ENCODE data around the gene SELENON. TPM values are rescaled to one million over a fixed set of nuclear protein-coding genes. Genes with fewer than 3 reads are reported as not detected.

Gene SELENON
- total and polyA plus RNA-seq, 2 of the 8 experiments (the other 6 are each of a cell fraction or from before 2014, with no cell fraction given) = 43.0 to 77.6 TPM

GRCh38 chr1:25755475-25756125 is 44.4 kb upstream of the SELENON start:
- WGBS, 2 experiments (ENCODE audit: extremely low coverage in 1 of 2, insufficient coverage in 1 of 2, insufficient read length in 1 of 2, insufficient replicate concordance in 2 of 2, low coverage in 1 of 2, low lambda C conversion rate in 2 of 2, missing lambda C conversion rate in 1 of 2) = 90% methylated on average over 7 of the region's 7 CpGs; no CpG with 5 or more reads in 1 of the 2 experiments
- ChIA-PET CTCF (ENCODE audit: partially characterized antibody) (interaction anchor here (0.7 to 3.1 kb wide), 7 partner anchors 10 to 132 kb away, joined by 3 to 9 read pairs (median 4); no protein-coding TSS in a partner anchor), POLR2A (ENCODE audit: partially characterized antibody) (interaction anchor here (2.0 kb wide), 1 partner anchor 8 kb away, joined by 8 read pairs; no protein-coding TSS in a partner anchor)
- Histone ChIP-seq H2BK15ac (ENCODE audit: low read length) (no peak overlapping the region), H3K36me3 (ENCODE audit: control insufficient read depth in 2 of 4, insufficient read depth in 4 of 4, low read length in 3 of 4) (no peaks in the 10 kb centered on the region; a peak in 1 of 8 replicates), H3K9ac (replicated peaks in 1 of 4; ENCODE audit: extremely low read depth in 1 of 4, low read depth in 3 of 4, low read length in 3 of 4) (no peak overlapping the region), H3K4me2 (ENCODE audit: insufficient read depth in 1 of 2, low read depth in 2 of 2, low read length in 2 of 2) (no peak overlapping the region), H3K9me3 (ENCODE audit: insufficient read depth in 2 of 2, low read depth in 1 of 2, low read length in 1 of 2) (no peaks in the 10 kb centered on the region), H3K23me2 (ENCODE audit: low read depth, low read length) (no peaks in the 10 kb centered on the region; the same call in 1 of the 2 replicates), H3K27me3 (replicated peaks in 1 of 4; ENCODE audit: control insufficient read depth in 3 of 4, extremely low read depth in 1 of 4, insufficient read depth in 3 of 4, low read length in 3 of 4) (no peaks in the 10 kb centered on the region), H3K56ac (replicated peaks; ENCODE audit: insufficient read length, low read depth, low read length) (no peak overlapping the region), H2BK12ac (ENCODE audit: low read depth, low read length) (no peak overlapping the region), H3K14ac (ENCODE audit: insufficient read length) (no peak overlapping the region), H3K18ac (ENCODE audit: extremely low read depth, low read length) (no peak overlapping the region), H4K91ac (replicated peaks; ENCODE audit: insufficient read length, low read length) (peak overlapping the region; percentile 20), H2BK5ac (ENCODE audit: low read depth, low read length) (no peak overlapping the region), H4K5ac (ENCODE audit: insufficient read length, low read depth, low read length) (no peak overlapping the region), H4K20me1 (replicated peaks in 1 of 2; ENCODE audit: control insufficient read depth in 1 of 2, insufficient read depth in 2 of 2, low read length in 2 of 2) (no peaks in the 10 kb centered on the region), H3K79me2 (ENCODE audit: control insufficient read depth in 1 of 2, insufficient read depth in 2 of 2, low read length in 2 of 2) (no peaks in the 10 kb centered on the region), H3K27ac (ENCODE audit: low read depth, low read length) (no peak overlapping the region), H3K4me1 (replicated peaks in 1 of 4; ENCODE audit: control insufficient read depth in 3 of 4, insufficient read depth in 4 of 4, low read length in 3 of 4) (peaks cover 0 to 16% (median 7%) of the 10 kb centered on the region in 4 experiments; a peak in 5 of 7 replicates), H2AFZ (ENCODE audit: low read length) (no peak overlapping the region), H3K4ac (replicated peaks; ENCODE audit: insufficient read length, low read depth, low read length) (no peak overlapping the region), H3K79me1 (ENCODE audit: low read depth, low read length) (no peaks in the 10 kb centered on the region), H3K23ac (ENCODE audit: insufficient read length) (no peak overlapping the region), H3K4me3 (ENCODE audit: extremely low read depth in 1 of 4, insufficient read depth in 2 of 4, low read depth in 3 of 4, low read length in 4 of 4) (no peak overlapping the region), H2BK20ac (ENCODE audit: low read length) (no peak overlapping the region), H2AK5ac (ENCODE audit: low read depth, low read length) (no peak overlapping the region), H4K8ac (ENCODE audit: extremely low read depth, insufficient read depth, low read length) (no peak overlapping the region), H2BK120ac (replicated peaks; ENCODE audit: low read depth, low read length) (no peak overlapping the region)
- FAIRE-seq = no peak
- no peak for DNase-seq (ENCODE audit: low read depth in 1 of 2, low spot score in 2 of 2)
- TF ChIP-seq JUND (IDR thresholded peaks at IDR 0.05; ENCODE audit: low read length) = no peak
- TF ChIP-seq RAD21 (IDR thresholded peaks at IDR 0.05 in 1 of 2, conservative IDR thresholded peaks at IDR 0.05 in 1 of 2; ENCODE audit: low read depth in 2 of 2, low read length in 2 of 2) = no peak
- no peak for TF ChIP-seq NRF1 (IDR thresholded peaks at IDR 0.05; ENCODE audit: low read depth, low read length)
- TF ChIP-seq USF2 (IDR thresholded peaks at IDR 0.05; ENCODE audit: low read length) = no peak
- TF ChIP-seq HDAC2 (IDR thresholded peaks at IDR 0.05; ENCODE audit: borderline replicate concordance in 1 of 2, low read depth in 2 of 2, low read length in 2 of 2) = peak in 1 of 2 experiments; percentile 54; a peak in 1 of 4 replicates
- TF ChIP-seq CHD1 (IDR thresholded peaks at IDR 0.05; ENCODE audit: low read depth, low read length) = no peak
- TF ChIP-seq KDM5A (IDR thresholded peaks at IDR 0.05; ENCODE audit: low read length) = no peak

All from H1 (cell line).